MCF 10A (cell line): ENCODE results near the gene ARHGAP1. TPM values are rescaled to one million over a fixed set of nuclear protein-coding genes. Genes with fewer than 3 reads are reported as not detected.
"Not testable (repeated sequence)": the region's sequence is repeated elsewhere in the genome, so short reads cannot be mapped to it uniquely, and the experiment has no call there.

ENCODE experiments used
- BruUV-seq: library from RNA; stranded (reverse); fragments of 400-500 nt; replicated peaks from 2 replicates; lab custom pipeline; 2021; lab: Mats Ljungman, UMichigan
- CTCF ChIA-PET: fragments of 300-600 bp; sonication (Branson Sonifier 250); formaldehyde crosslinking; extraction: SDS; loops from one replicate; lab custom pipeline; 2021; ENCODE audit warnings: antibody characterized with exemption, inconsistent platforms; lab: Yijun Ruan, JAX
- POLR2A ChIA-PET: fragments of 300-600, 350-650 bp; sonication (Branson Sonifier 250); formaldehyde crosslinking; extraction: SDS; loops from one replicate; lab custom pipeline; 2020; ENCODE audit warnings: antibody characterized with exemption, inconsistent platforms; lab: Yijun Ruan, JAX
- DNase-seq: peaks from one replicate; pipeline ENCODE4 v3.0.0-alpha.2; 2018; ENCODE audit not compliant: unreplicated experiment
- H3K27ac Mint-ChIP-seq: one replicate; pipeline ENCODE4 v1.8.0; 2022; ENCODE audit warnings: mild to moderate bottlenecking, low read depth, mixed read lengths; ENCODE audit not compliant: unreplicated experiment
- H3K27me3 Mint-ChIP-seq: one replicate; pipeline ENCODE4 v1.8.0; 2022; ENCODE audit warnings: mixed read lengths; ENCODE audit not compliant: insufficient read depth, unreplicated experiment
- H3K36me3 Mint-ChIP-seq: one replicate; pipeline ENCODE4 v1.8.0; 2022; ENCODE audit warnings: mild to moderate bottlenecking, moderate library complexity, mixed read lengths; ENCODE audit not compliant: insufficient read depth, unreplicated experiment
- H3K4me1 Mint-ChIP-seq: one replicate; pipeline ENCODE4 v1.8.0; 2022; ENCODE audit warnings: mixed read lengths; ENCODE audit not compliant: insufficient read depth, unreplicated experiment
- H3K4me3 Mint-ChIP-seq: one replicate; pipeline ENCODE4 v1.8.0; 2022; ENCODE audit warnings: mild to moderate bottlenecking, moderate library complexity, mixed read lengths; ENCODE audit not compliant: unreplicated experiment
- H3K9me3 Mint-ChIP-seq: one replicate; pipeline ENCODE4 v1.8.0; 2022; ENCODE audit warnings: mixed read lengths; ENCODE audit not compliant: unreplicated experiment
- intact Hi-C: fragments of 100-400 bp; cut with micrococcal nuclease; formaldehyde crosslinking; loops from 2 replicates; pipeline ENCODE4 v1.14.1; 2022
- total RNA-seq: library from RNA; stranded (reverse); gene quantifications from 2 replicates; pipeline ENCODE4 v1.2.3, GENCODE V29; 2022
- TF ChIP-seq, protein P1 (sequence below): fragments of 200-600 bp; IDR thresholded peaks from one replicate; pipeline ENCODE4 v1.8.0; 2022; ENCODE audit warnings: antibody characterized with exemption, mild to moderate bottlenecking; ENCODE audit not compliant: unreplicated experiment

ARHGAP1 gene
- total RNA-seq, 1 experiment from 2014 or later: 61.0 TPM

DNA sequence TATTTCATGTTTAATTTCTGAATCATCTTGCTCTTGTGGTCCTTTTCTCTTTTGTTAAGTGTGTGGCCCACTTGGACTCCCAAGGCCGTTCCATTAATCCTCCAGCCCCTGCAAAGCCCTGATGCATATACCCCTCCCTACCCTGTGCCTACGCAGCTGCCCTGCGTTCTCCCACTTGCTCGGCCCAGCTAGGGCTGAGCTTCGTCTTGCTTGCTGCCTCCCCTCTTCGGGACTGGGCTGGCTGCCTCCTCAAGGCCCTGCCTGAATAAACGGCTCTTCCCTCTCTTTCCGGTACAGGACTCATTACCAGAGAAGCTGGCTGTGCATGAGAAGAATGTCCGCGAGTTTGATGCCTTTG, 28.5 kb downstream of the ARHGAP1 start:
- no peaks in the 10 kb centered on the region for H3K9me3 Mint-ChIP-seq
- ChIA-PET CTCF (no interaction called here), POLR2A (interaction anchor here (0.7 to 1.5 kb wide), 2 partner anchors 12 to 16 kb away, joined by 3 to 5 read pairs; no protein-coding TSS in a partner anchor)
- no peak overlapping the region for H3K27ac Mint-ChIP-seq
- TF ChIP-seq, protein P1, sequence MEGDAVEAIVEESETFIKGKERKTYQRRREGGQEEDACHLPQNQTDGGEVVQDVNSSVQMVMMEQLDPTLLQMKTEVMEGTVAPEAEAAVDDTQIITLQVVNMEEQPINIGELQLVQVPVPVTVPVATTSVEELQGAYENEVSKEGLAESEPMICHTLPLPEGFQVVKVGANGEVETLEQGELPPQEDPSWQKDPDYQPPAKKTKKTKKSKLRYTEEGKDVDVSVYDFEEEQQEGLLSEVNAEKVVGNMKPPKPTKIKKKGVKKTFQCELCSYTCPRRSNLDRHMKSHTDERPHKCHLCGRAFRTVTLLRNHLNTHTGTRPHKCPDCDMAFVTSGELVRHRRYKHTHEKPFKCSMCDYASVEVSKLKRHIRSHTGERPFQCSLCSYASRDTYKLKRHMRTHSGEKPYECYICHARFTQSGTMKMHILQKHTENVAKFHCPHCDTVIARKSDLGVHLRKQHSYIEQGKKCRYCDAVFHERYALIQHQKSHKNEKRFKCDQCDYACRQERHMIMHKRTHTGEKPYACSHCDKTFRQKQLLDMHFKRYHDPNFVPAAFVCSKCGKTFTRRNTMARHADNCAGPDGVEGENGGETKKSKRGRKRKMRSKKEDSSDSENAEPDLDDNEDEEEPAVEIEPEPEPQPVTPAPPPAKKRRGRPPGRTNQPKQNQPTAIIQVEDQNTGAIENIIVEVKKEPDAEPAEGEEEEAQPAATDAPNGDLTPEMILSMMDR: no peak
- H3K36me3 Mint-ChIP-seq: peaks cover 70% of the 10 kb centered on the region
- peaks cover 14% of the 10 kb centered on the region for H3K4me1 Mint-ChIP-seq
- no peaks in the 10 kb centered on the region for H3K27me3 Mint-ChIP-seq
- DNase-seq: no peak
- no peak overlapping the region for H3K4me3 Mint-ChIP-seq
- no TSS peak for BruUV-seq
- intact Hi-C loops: no loop called here

DNA sequence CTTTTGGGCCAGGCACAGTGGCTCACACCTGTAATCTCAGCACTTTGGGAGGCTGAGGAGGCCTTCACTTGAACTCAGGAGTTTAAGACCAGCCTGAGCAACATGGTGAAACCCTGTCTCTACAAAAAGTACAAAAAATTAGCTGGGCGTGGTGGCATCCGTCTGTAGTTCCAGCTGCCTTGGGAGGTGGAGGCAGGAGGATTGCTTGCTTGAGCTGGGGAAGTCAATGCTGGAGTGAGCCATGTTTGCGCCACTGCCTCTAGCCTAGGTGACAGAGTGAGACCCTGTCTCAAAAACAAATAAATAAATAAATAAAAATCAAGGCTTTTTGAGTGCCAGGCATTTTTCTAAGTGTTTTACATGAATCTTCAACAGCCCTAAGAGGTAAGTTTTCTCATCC, 29.9 kb downstream of the ARHGAP1 start:
- peaks cover 70% of the 10 kb centered on the region for H3K36me3 Mint-ChIP-seq
- H3K9me3 Mint-ChIP-seq, H3K4me3 Mint-ChIP-seq, H3K27ac Mint-ChIP-seq, intact Hi-C loops, DNase-seq, BruUV-seq, H3K27me3 Mint-ChIP-seq: not testable (repeated sequence)
- POLR2A ChIA-PET: interaction anchor here (0.7 kb wide), 1 partner anchor 120 kb away, joined by 3 read pairs; no protein-coding TSS in a partner anchor
- peaks cover 12% of the 10 kb centered on the region for H3K4me1 Mint-ChIP-seq
- CTCF ChIA-PET: interaction anchor here (1.0 to 1.3 kb wide), 3 partner anchors 11 to 139 kb away, joined by 3 to 4 read pairs (median 4); no protein-coding TSS in a partner anchor

DNA sequence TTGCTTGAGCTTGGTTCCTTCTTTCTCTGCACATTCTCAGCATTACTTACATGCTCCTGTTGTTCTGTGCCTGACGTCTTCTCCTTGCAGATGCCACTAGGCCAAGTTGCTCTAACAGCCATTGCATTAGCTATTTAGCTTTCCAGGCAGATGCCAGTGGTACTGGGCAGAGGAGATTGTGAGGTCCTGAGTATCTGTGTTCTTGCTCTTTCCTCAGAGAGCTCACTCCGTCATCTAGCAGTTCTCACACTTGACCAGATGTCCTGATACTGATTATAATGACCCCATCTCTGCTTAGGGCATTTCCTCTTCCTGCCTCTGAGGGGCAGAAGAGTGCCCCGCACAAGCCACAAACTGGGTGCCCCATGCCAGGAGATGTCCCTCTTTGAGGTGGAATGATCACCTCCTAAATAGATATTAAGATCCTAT, 30.7 kb downstream of the ARHGAP1 start:
- no peaks in the 10 kb centered on the region for H3K27me3 Mint-ChIP-seq
- H3K27ac Mint-ChIP-seq: no peak overlapping the region
- no peaks in the 10 kb centered on the region for H3K9me3 Mint-ChIP-seq
- DNase-seq: peak; percentile 20
- POLR2A ChIA-PET: no interaction called here
- peaks cover 70% of the 10 kb centered on the region for H3K36me3 Mint-ChIP-seq
- peaks cover 5% of the 10 kb centered on the region for H3K4me1 Mint-ChIP-seq
- BruUV-seq: no TSS peak
- intact Hi-C loops: no loop called here
- CTCF ChIA-PET: interaction anchor here (1.0 to 1.3 kb wide), 5 partner anchors 11 to 139 kb away, joined by 3 to 5 read pairs (median 4); partner anchors contain the start of genes ARHGAP1 and ZNF408
- TF ChIP-seq, protein P1: peak; percentile 34
- no peak overlapping the region for H3K4me3 Mint-ChIP-seq

DNA sequence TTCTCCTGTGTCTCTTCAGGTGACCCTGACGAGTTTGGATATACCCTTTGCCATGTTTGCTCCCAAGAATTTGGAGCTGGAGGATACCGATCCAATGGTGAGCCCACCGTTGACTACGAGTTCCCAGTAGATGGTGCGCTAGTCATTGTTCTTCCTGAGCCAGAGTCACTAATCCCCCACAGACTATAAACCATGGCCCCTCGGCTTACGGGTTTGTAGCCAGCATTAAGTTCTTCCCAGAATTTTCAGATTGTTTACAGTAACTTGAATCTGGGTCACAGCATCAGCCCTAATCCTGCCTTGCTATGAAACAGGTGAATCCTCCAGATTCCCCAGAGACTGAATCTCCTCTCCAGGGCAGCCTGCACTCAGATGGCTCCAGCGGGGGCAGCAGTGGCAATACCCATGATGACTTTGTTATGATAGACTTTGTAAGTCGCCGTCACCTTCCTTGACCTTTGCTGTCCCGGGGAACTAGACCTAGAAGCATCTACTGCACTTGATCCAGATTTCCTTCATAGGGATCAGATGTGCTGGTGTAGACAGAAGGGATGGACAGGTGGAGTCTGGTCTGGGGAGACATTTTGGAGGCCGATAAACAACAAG, 31.8 kb downstream of the ARHGAP1 start:
- intact Hi-C loops: no loop called here
- no peaks in the 10 kb centered on the region for H3K27me3 Mint-ChIP-seq
- BruUV-seq: no TSS peak
- CTCF ChIA-PET: interaction anchor here (1.2 to 1.3 kb wide), 2 partner anchors 10 to 13 kb away, joined by 3 to 4 read pairs; no protein-coding TSS in a partner anchor
- POLR2A ChIA-PET: interaction anchor here (1.6 kb wide), 1 partner anchor 18 kb away, joined by 3 read pairs; no protein-coding TSS in a partner anchor
- no peak overlapping the region for H3K4me3 Mint-ChIP-seq
- H3K9me3 Mint-ChIP-seq: no peaks in the 10 kb centered on the region
- DNase-seq: no peak
- TF ChIP-seq, protein P1: no peak
- no peaks in the 10 kb centered on the region for H3K4me1 Mint-ChIP-seq
- H3K36me3 Mint-ChIP-seq: peaks cover 76% of the 10 kb centered on the region
- no peak overlapping the region for H3K27ac Mint-ChIP-seq
